ENCODE measurements around the gene MTCL3.

- no peak for TF ChIP-seq CTCF (IDR thresholded peaks at IDR 0.05)
- TF ChIP-seq POLR2AphosphoS5 (IDR thresholded peaks at IDR 0.05): no peak
- TF ChIP-seq POLR2A (IDR thresholded peaks at IDR 0.05): no peak
These were observed 71.4 kb downstream of the MTCL3 start for GRCh38 chr6:127447780-127448179.

Data from suprapubic skin (tissue), 4 donors.